HG02970 (cell line): ENCODE results near the gene KIF15.

ENCODE experiments used
- ATAC-seq: cut with Tn5 transposase; IDR thresholded peaks from one replicate; pipeline ENCODE4 v1.9.1; 2021; ENCODE audit warnings: mild to moderate bottlenecking, moderate library complexity, moderate number of reproducible peaks; ENCODE audit not compliant: unreplicated experiment, low FRiP score

Gene KIF15, protein sequence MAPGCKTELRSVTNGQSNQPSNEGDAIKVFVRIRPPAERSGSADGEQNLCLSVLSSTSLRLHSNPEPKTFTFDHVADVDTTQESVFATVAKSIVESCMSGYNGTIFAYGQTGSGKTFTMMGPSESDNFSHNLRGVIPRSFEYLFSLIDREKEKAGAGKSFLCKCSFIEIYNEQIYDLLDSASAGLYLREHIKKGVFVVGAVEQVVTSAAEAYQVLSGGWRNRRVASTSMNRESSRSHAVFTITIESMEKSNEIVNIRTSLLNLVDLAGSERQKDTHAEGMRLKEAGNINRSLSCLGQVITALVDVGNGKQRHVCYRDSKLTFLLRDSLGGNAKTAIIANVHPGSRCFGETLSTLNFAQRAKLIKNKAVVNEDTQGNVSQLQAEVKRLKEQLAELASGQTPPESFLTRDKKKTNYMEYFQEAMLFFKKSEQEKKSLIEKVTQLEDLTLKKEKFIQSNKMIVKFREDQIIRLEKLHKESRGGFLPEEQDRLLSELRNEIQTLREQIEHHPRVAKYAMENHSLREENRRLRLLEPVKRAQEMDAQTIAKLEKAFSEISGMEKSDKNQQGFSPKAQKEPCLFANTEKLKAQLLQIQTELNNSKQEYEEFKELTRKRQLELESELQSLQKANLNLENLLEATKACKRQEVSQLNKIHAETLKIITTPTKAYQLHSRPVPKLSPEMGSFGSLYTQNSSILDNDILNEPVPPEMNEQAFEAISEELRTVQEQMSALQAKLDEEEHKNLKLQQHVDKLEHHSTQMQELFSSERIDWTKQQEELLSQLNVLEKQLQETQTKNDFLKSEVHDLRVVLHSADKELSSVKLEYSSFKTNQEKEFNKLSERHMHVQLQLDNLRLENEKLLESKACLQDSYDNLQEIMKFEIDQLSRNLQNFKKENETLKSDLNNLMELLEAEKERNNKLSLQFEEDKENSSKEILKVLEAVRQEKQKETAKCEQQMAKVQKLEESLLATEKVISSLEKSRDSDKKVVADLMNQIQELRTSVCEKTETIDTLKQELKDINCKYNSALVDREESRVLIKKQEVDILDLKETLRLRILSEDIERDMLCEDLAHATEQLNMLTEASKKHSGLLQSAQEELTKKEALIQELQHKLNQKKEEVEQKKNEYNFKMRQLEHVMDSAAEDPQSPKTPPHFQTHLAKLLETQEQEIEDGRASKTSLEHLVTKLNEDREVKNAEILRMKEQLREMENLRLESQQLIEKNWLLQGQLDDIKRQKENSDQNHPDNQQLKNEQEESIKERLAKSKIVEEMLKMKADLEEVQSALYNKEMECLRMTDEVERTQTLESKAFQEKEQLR (N-terminal part only)

DNA sequence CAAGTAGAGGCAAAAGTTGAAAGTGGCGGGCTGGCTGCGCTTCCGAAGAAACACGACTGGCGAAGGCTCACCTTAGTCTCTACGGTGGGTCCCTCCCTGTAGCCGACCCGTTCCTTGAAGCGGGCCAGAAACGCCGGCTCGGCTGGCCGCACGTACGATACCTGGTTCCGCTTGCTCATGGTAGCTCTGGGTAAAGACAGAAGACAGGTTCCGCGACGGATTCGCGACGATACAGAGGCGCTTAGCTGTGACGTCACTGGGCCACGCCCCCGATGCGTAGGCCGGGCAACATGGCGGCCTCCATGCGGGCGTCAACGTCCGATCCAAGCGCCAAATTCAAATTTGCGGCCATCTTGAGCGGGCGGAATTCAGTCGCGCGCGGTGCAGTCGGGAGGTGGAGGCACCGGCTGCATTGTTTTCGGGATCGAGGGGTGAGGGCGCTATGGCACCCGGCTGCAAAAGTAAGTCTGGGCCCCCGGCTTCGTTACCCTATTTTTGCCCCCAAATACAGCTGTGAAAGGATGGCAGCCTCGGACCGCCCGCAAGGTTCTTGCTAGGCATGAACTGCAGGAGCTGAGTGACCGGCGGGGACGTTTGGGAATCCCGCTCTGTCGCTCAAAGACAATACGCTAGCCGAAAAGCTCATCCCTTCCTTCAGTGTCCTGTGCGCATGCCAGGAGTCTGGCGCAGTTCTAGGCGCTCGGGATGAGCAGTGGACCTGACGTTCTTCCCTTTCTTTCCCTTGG, at the start of gene KIF15, which contains the start of gene KIAA1143:
Gene KIF15 (plus strand): TSS at position 371 of the 746 bp plus-strand sequence. CDS start 72 bp downstream, at position 443.
Gene KIAA1143 (minus strand): TSS at position 196 of the 746 bp plus-strand sequence. CDS start 17 bp downstream, at position 179.
- ATAC-seq = peak; percentile 96

DNA sequence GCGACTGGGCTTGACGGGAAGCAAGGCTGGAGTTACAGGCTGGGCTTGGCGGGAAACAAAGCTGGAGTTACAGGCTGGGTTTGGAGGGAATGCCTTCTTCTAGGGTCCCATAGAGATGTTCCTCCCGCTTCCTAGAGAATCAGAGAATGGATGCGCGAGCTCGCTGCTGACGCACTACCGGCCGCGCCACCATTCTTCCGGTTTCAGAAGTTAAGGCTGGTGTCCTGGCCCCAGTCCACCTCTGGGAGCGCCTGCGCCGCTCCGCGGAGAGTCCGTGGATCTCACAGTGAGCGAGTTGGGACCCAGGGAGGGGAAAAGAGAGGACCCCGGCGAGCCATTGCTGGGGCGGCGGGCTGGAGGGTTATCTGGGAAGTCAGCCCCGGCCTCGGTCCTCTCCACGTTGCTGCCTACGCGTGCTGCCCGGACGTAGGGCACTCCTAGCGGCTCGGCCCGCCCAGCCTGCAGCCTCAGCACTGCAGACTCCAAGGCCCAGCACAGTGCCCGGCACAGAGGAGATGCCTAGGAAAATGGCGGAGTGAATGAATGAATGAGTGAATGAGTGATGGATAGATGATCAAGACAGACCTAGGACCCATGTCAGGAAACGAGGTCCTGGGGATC, 49.0 kb upstream of the KIF15 start, which contains the start of gene ZNF502:
Gene ZNF502 (plus strand): TSS at position 206 of the 621 bp plus-strand sequence. CDS start 7,602 bp downstream, outside the sequence.
- ATAC-seq = no peak

DNA sequence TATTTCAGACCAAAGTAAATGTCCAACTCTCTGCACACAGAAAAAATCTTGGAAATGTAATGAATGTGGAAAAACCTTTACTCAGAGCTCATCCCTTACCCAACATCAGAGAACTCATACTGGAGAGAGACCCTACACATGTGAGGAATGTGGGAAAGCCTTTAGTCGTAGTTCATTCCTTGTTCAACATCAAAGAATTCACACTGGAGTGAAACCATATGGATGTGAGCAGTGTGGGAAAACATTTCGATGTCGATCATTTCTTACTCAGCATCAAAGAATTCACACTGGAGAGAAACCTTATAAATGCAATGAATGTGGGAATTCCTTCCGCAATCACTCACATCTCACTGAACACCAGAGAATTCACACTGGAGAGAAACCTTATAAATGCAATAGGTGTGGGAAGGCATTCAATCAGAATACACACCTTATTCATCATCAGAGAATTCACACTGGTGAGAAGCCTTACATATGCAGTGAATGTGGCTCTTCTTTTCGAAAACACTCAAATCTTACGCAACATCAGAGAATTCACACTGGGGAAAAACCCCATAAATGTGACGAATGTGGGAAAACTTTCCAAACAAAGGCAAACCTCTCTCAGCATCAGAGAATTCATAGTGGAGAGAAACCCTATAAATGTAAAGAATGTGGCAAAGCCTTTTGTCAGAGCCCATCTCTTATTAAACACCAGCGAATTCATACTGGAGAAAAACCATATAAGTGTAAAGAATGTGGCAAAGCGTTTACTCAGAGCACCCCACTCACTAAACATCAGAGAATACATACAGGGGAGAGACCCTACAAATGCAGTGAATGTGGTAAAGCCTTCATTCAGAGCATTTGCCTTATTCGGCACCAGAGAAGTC, 40.1 kb upstream of the KIF15 start:
- ATAC-seq = no peak

DNA sequence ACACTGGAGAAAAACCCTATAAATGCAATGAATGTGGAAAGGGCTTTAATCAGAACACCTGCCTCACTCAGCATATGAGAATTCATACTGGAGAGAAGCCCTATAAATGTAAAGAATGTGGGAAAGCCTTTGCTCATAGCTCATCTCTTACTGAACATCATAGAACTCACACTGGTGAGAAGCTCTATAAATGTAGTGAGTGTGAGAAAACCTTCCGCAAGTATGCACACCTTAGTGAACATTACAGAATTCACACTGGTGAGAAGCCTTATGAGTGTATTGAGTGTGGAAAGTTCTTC, 39.5 kb upstream of the KIF15 start:
- no peak for ATAC-seq

DNA sequence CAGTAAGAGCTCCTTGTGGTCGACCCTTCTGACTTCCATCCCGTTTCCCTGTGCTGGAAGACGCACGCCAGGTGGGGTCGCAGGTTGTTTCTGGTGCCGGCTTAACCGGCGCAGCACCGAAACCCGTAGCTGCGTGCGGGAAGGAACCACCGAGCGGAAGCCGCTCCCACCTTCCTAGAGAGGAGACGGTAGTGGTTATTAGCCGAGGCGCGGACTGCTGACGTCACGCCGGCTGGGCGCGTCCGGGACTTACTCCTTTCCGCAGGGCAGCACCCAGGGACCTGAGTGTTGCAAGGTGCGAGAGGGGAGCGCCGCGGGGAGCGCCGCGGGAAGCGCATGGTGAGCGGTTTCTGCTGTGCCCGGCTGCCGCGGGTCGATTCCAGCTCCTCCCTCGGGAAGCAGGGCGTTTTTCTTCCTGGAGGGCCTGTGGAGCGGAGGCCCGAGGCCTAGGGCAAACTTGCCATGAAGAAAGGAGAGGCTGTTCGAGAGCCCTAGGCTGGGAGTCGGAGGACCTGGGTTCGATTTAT, 32.1 kb upstream of the KIF15 start, which contains the start of gene ZNF501:
Gene ZNF501 (plus strand): TSS at position 252 of the 527 bp plus-strand sequence. CDS start 4,787 bp downstream, outside the sequence.
- ATAC-seq = peak; percentile 67

DNA sequence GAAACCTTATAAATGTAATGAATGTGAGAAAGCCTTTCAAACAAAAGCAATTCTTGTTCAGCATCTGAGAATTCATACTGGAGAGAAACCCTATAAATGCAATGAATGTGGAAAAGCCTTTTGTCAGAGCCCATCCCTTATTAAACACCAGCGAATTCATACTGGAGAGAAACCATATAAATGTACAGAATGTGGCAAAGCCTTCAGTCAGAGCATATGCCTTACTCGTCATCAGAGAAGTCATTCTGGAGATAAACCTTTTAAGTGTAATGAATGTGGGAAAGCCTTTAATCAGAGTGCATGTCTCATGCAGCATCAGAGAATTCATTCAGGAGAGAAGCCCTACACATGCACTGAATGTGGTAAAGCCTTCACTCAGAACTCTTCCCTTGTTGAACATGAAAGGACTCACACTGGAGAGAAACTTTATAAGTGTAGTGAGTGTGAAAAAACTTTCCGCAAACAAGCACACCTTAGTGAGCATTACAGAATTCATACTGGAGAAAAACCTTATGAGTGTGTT, 26.9 kb upstream of the KIF15 start:
- no peak for ATAC-seq

DNA sequence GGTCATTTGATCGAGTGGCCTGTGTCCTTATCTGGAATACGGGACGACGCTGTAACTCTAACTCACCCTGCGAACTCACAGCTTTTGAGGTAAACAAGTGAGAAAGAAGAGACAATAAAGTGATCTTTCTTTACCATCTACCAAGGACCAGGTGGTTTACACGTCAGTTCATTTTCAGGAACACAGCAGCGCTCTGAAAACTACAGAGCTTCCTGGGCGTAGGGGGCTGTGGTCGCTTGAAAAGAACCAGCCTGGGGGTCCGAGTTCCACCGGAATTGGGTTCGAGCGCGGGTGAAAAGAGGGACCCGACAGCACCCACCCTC, 532 bp upstream of the KIF15 start:
- ATAC-seq = no peak

DNA sequence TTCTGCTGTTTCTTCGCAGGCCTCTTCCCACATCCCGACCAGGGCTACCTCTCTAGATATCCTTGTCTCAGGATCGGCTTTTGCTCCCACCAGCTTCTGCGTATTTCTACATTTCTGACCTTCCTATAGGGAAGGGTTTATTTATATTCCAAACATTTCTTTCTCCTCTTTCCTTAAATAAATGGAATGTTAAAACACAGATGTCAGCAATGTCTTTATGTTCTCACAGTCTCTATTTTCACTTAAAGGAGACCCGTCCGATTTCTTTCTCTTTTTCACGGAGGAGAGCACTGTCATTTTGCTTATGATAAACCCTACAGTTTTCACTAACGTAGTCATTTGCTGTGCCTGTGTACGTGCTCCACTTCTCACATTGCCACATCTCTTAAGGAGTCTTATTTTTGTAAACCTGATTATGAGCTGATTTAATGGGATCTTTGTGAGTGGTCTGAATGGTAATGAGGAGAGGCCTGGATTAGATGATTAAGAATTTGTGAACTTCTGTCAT, 630 bp downstream of the KIF15 start:
- no peak for ATAC-seq

DNA sequence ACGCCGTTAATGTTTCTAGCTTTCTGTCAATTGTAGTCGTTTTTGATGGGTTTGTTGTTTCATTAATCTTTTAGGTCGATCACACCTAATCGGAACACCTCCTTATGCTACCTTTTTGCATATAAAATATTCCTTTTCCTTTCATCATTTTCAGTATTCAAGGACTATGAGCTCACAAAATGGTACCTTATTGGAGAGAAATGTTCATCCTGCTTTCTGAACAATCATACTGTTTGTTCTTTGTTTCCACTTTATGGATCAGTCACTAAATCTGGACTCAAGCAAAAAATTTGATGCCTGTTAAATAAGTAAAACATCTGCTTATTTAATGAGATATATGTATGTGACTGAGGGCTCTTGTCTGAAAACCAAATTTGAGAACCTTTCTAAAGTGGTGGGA, 1.1 kb downstream of the KIF15 start:
- no peak for ATAC-seq

DNA sequence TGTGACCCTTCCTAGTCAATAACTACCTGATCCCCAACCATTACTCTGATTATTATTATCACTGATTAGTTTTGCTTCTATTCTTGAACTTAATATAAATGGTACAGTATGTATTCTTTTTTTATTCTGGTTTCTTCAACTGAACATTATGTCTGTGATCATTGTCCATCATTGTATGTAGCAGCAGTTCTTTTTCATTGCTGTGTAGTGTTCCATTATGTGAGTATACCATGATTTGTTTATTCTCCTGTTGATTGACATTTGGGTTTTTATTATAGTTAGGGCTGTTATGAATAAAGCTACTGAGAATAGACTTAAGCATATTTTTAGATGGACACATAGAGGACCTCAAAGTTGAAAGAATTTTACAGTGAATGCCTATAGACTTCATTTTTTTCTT, 2.7 kb downstream of the KIF15 start:
- ATAC-seq = no peak

DNA sequence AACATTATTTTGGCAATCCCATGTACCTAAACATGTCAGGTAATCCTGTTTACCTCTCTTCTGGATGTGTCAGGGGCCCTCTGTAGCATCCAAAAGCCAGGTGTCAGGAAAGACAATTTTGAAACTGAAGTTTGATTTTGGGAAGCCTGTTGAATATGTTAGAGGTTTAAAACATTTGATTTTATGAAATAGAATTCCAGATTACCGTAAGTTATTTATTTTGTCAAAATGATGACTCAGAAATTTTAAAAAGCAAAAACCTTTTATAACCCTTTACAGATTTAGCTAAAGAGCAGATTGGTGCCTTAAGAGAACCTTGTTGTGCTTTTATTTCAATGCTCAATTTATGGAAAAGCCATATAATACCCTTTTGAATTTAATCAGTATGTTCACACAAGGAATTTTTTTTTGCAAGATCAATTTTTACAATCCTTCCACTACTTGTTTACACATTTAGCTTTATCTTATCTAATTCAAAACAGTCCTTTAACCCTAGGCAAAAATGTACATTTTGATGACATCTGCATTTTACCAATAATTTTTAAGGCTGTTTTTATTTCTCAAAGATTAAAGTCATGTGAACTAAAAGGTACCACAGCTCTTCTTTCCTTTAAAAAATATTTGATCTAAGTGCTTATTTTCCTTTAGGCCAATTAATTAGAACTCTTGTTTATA, 10.0 kb downstream of the KIF15 start:
- no peak for ATAC-seq

DNA sequence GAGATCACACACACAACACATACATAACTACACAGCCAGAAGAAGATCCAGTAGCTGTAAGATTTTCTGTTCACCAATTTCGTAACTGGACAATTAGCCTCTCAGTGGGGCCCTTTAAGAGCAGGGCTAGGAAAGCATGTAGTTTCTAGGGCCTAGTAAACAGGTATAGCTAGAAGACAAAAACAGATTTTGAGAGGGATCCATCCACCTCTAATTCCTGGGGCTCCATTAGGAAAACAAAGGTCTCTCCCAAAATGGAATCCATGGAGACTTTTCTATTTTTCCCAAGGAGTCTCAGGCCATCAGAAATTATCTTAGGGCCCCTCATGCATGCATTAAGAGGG, 10.5 kb downstream of the KIF15 start:
- ATAC-seq = no peak

DNA sequence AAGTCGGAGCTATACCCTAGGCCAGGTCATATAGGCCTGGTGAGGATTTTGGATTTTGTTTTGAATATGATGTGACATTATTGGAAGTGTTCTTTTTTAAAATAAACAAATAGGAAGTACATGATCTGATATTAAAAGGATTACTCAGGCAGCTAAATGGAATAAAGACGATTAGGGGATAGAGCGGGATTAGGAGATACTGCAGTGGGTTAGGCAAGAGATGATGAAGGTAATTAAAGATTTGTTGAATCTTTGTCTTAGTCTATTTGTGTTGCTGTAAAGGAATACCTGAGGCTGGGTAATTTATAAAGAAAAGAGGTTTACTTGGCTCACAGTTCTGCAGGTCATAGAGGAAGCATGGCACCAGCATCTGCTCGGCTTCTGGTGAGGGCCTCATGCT, 21.3 kb downstream of the KIF15 start:
- no peak for ATAC-seq

DNA sequence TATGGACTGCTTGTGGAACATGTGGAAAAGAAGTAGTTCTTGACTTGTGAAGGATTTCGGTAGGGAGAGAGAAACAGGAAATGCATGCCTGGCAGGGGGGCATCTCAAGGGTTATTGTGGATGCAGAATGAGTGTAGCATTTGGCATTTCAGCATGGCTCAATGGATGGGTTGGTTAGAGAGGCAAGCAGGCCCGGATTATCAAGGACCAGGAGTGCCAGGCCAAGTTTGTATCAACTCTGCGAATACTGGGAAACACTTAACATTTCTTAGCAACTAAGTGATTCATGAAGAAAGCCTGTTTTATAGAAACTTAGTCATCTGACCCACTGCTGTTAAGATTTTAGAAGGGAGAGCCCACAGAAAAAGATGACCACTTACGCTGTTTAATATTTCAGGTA, 33.6 kb downstream of the KIF15 start:
- ATAC-seq = no peak

DNA sequence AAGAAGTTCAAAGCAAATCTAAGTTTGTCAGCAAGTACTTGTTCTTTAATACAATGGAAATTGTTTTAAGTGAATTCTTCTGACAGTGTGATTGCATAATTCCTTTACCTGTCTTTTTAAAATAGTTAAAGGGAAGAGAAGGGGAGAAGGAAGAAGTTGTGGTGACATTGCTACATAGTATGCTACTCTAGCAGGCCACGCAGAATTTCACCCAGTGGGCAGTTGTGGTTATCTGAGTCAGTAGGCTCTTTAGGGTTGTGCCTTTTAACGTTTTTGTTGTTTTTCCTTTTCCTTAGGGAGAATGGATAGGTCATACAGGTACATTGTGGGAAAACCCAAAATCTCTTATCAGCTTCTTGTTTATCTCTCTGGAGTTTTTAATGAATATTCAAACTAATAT, 40.4 kb downstream of the KIF15 start:
- no peak for ATAC-seq

DNA sequence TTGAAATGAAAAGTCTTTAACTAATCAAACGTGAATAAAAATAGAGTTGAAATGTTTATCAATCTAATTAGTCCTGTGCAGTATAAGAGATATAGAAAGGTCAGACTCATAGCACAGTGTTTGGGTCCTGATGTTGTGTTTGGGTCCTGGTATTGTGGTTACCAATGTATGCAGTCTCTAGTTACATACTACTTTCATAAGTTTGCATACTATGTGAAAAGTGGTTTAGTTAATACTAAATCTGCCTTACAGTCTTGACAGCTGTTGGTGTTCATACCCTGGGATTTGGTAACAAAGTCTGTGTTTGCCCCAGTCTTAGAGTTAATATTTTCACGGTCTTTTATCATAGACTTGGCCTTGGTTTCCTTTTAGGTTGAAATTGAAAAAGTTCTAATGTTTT, 41.7 kb downstream of the KIF15 start:
- ATAC-seq = peak; percentile 75

DNA sequence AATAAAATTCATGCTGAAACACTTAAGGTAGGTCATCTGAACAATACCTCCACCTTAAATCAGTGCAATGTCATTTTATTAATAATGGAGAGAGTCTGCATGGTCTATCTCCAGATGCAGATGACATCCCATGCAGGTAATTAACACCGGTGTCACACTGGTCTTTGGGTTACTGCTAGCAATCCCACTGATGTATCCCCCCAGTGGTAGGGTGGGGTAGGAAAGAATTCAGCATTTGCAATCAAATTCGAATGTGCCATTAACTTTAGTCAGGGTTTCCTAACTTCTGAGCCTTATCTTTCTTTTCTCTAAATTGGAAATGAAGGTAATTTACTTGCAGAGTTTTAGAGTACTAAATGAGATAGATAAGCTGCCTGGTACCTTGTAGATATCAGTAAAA, 44.4 kb downstream of the KIF15 start:
- ATAC-seq = no peak
